Neural progenitor cell (in vitro differentiated cells): ENCODE measurements around the gene PLA2G2C.

Experiments
- EZH2phosphoT487 ChIP-seq: fragments of 200-600 bp; sonication (generic); IDR thresholded peaks from 2 replicates; pipeline ENCODE4 v1.6.1; 2017; ENCODE audit warnings: antibody characterized with exemption
- TF ChIP-seq, protein P1 (sequence below): fragments of 200-600 bp; sonication (generic); IDR thresholded peaks from 2 replicates; pipeline ENCODE4 v1.5.1; 2017; ENCODE audit warnings: antibody characterized with exemption, mild to moderate bottlenecking

GRCh38 chr1:20185834-20186782 is at the start of gene PLA2G2C, which contains the start of gene UBXN10:
- TF ChIP-seq, protein P1, sequence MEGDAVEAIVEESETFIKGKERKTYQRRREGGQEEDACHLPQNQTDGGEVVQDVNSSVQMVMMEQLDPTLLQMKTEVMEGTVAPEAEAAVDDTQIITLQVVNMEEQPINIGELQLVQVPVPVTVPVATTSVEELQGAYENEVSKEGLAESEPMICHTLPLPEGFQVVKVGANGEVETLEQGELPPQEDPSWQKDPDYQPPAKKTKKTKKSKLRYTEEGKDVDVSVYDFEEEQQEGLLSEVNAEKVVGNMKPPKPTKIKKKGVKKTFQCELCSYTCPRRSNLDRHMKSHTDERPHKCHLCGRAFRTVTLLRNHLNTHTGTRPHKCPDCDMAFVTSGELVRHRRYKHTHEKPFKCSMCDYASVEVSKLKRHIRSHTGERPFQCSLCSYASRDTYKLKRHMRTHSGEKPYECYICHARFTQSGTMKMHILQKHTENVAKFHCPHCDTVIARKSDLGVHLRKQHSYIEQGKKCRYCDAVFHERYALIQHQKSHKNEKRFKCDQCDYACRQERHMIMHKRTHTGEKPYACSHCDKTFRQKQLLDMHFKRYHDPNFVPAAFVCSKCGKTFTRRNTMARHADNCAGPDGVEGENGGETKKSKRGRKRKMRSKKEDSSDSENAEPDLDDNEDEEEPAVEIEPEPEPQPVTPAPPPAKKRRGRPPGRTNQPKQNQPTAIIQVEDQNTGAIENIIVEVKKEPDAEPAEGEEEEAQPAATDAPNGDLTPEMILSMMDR, result no peak
- TF ChIP-seq EZH2phosphoT487, result no peak
